SK-N-SH (cell line): Measurements from ENCODE around the gene DAGLA. TPM values are rescaled to one million over a fixed set of nuclear protein-coding genes. Genes with fewer than 3 reads are reported as not detected.

Experiments
- CTCF ChIA-PET: fragments of 300-600, 350-600 bp; formaldehyde crosslinking; extraction: SDS; loops from one replicate; lab custom pipeline; 2021; lab: Yijun Ruan, JAX
- POLR2A ChIA-PET: fragments of 350-600 bp; sonication (Branson Sonifier 250); formaldehyde crosslinking; extraction: SDS; loops from one replicate; lab custom pipeline; 2020; ENCODE audit warnings: antibody characterized with exemption, inconsistent platforms; lab: Yijun Ruan, JAX
- DNase-seq: peaks from one replicate; pipeline ENCODE4 v3.0.0; 2012
- H2AFZ ChIP-seq: fragments of 200-600 bp; sonication (generic); 2 replicates; pipeline ENCODE4 v1.8.1; 2016; ENCODE audit warnings: antibody characterized with exemption, mild to moderate bottlenecking, low read depth
- H3F3A ChIP-seq: fragments of 200-600 bp; sonication (generic); replicated peaks from 2 replicates; pipeline ENCODE3; 2016; ENCODE audit warnings: antibody characterized with exemption, mild to moderate bottlenecking; ENCODE audit not compliant: insufficient read depth
- H3K27ac ChIP-seq, 2 experiments: fragments of 200-500 bp in 1 of 2; fragments of 200-600 bp in 1 of 2; sonication (Bioruptor generic) in 1 of 2; sonication (generic), shearing (Covaris generic) in 1 of 2; 2 replicates each; pipeline versions ENCODE4 v1.5.1 to v1.6.1; 2014 to 2016; ENCODE audit warnings: low read depth in 2 of 2, inconsistent platforms in 1 of 2, low read length in 1 of 2, mild to moderate bottlenecking in 1 of 2, mixed read lengths in 1 of 2
- H3K27me3 ChIP-seq: fragments of 200-600 bp; sonication (generic), shearing (Covaris generic); 2 replicates; pipeline ENCODE4 v1.6.1; 2016; ENCODE audit warnings: mixed run types; ENCODE audit not compliant: insufficient read depth
- H3K36me3 ChIP-seq, 2 experiments: fragments of 200-500 bp in 1 of 2; fragments of 200-600 bp in 1 of 2; sonication (Bioruptor generic) in 1 of 2; sonication (generic) in 1 of 2; replicated peaks in 1 of 2; 2 replicates each; pipeline versions ENCODE3 to v1.5.1; 2014 to 2016; ENCODE audit warnings: low read length in 1 of 2, mild to moderate bottlenecking in 1 of 2; ENCODE audit not compliant: insufficient read depth in 2 of 2, control insufficient read depth in 1 of 2
- H3K4me1 ChIP-seq, 2 experiments: fragments of 200-500 bp in 1 of 2; fragments of 200-600 bp in 1 of 2; sonication (Bioruptor generic) in 1 of 2; sonication (generic), shearing (Covaris generic) in 1 of 2; 2 replicates each; pipeline versions ENCODE4 v1.5.1 to v1.6.1; 2014 to 2016; ENCODE audit warnings: low read depth in 1 of 2, low read length in 1 of 2, mixed run types in 1 of 2; ENCODE audit not compliant: insufficient read depth in 2 of 2, control insufficient read depth in 1 of 2
- H3K4me2 ChIP-seq: fragments of 200-600 bp; sonication (generic), shearing (Covaris generic); 2 replicates; pipeline ENCODE4 v1.6.1; 2017; ENCODE audit warnings: mixed run types
- H3K4me3 ChIP-seq, 2 experiments: fragments of 200-500 bp in 1 of 2; fragments of 200-600 bp in 1 of 2; sonication (Bioruptor generic) in 1 of 2; sonication (generic), shearing (Covaris generic) in 1 of 2; 2 replicates each; pipeline versions ENCODE4 v1.5.1 to v1.8.1; 2014 to 2016; ENCODE audit warnings: low read depth in 2 of 2, inconsistent platforms in 1 of 2, low read length in 1 of 2, mild to moderate bottlenecking in 1 of 2, mixed read lengths in 1 of 2, moderate library complexity in 1 of 2
- H3K79me2 ChIP-seq: fragments of 200-600 bp; sonication (generic); 2 replicates; pipeline ENCODE4 v1.8.1; 2017; ENCODE audit warnings: mild to moderate bottlenecking; ENCODE audit not compliant: insufficient read depth
- H3K9ac ChIP-seq: fragments of 200-600 bp; sonication (generic); 2 replicates; pipeline ENCODE4 v1.6.1; 2017; ENCODE audit warnings: mixed run types
- H3K9me2 ChIP-seq: fragments of 200-600 bp; sonication (generic); 2 replicates; pipeline ENCODE4 v1.6.1; 2017; ENCODE audit warnings: mixed run types
- H3K9me3 ChIP-seq: fragments of 200-600 bp; sonication (generic); 2 replicates; pipeline ENCODE4 v1.6.1; 2017; ENCODE audit warnings: mixed run types, mild to moderate bottlenecking, moderate library complexity
- H4K20me1 ChIP-seq: fragments of 200-600 bp; sonication (generic); 2 replicates; pipeline ENCODE4 v1.6.1; 2017; ENCODE audit warnings: mild to moderate bottlenecking, mixed run types; ENCODE audit not compliant: insufficient read depth
- CHD2 ChIP-seq: fragments of 150-350 bp; IDR thresholded peaks from 2 replicates; pipeline ENCODE4 v1.6.1; 2018; ENCODE audit warnings: low read length; ENCODE audit not compliant: partially characterized antibody
- EZH2phosphoT487 ChIP-seq: fragments of 200-600 bp; sonication (generic); IDR thresholded peaks from 2 replicates; pipeline ENCODE4 v1.6.1; 2017; ENCODE audit warnings: low read depth, mixed run types, mild to moderate bottlenecking, antibody characterized with exemption, moderate library complexity, borderline replicate concordance
- FOXJ3 ChIP-seq: sonication (generic); formaldehyde crosslinking; IDR thresholded peaks from 2 replicates; pipeline ENCODE4 v1.5.1; 2020; ENCODE audit warnings: mild to moderate bottlenecking, missing genetic modification reagents
- FOXM1 ChIP-seq: IDR thresholded peaks from 2 replicates; pipeline ENCODE4 v1.4.0; 2012; ENCODE audit warnings: low read depth, mild to moderate bottlenecking
- GATA2 ChIP-seq: sonication (generic); formaldehyde crosslinking; IDR thresholded peaks from 2 replicates; pipeline ENCODE4 v1.5.0; 2020; ENCODE audit warnings: mild to moderate bottlenecking, missing genetic modification reagents
- MXI1 ChIP-seq: IDR thresholded peaks from 2 replicates; pipeline ENCODE4 v1.6.1; 2012; ENCODE audit warnings: mild to moderate bottlenecking, low read depth, low read length, improper control_type of control experiment
- POLR2AphosphoS5 ChIP-seq: IDR thresholded peaks from 2 replicates; pipeline ENCODE4 v1.6.1; 2012; ENCODE audit warnings: low read depth, low read length
- TEAD4 ChIP-seq: IDR thresholded peaks from 2 replicates; pipeline ENCODE4 v1.4.0; 2012; ENCODE audit warnings: mild to moderate bottlenecking, borderline replicate concordance; ENCODE audit not compliant: insufficient read depth
- YY1 ChIP-seq: IDR thresholded peaks from 2 replicates; pipeline ENCODE4 v1.4.0; 2012; ENCODE audit warnings: low read depth, mild to moderate bottlenecking
- WGBS: methylation state at CpG from one replicate; pipeline ENCODE4 v1.1.6; 2017; ENCODE audit warnings: low lambda C conversion rate; 5-methylcytosine and 5-hydroxymethylcytosine counted together
- polyA plus RNA-seq, 3 experiments: library from polyadenylated mRNA; depleted of rRNA; stranded (reverse); fragments of >200 nt; gene quantifications; 2 replicates each; pipeline ENCODE4 v1.2.3, GENCODE V29; 2012
- TF ChIP-seq, protein P1 (sequence below): IDR thresholded peaks from 2 replicates; pipeline ENCODE4 v1.4.0; 2012; ENCODE audit warnings: low read depth, borderline replicate concordance
- TF ChIP-seq, protein P2 (sequence below): IDR thresholded peaks from 2 replicates; pipeline ENCODE4 v1.4.0; 2012; ENCODE audit warnings: low read depth

The DAGLA gene
- polyA plus RNA-seq, 1 of the 3 experiments (the other 2 are of a cell fraction): 3.3 TPM

DNA sequence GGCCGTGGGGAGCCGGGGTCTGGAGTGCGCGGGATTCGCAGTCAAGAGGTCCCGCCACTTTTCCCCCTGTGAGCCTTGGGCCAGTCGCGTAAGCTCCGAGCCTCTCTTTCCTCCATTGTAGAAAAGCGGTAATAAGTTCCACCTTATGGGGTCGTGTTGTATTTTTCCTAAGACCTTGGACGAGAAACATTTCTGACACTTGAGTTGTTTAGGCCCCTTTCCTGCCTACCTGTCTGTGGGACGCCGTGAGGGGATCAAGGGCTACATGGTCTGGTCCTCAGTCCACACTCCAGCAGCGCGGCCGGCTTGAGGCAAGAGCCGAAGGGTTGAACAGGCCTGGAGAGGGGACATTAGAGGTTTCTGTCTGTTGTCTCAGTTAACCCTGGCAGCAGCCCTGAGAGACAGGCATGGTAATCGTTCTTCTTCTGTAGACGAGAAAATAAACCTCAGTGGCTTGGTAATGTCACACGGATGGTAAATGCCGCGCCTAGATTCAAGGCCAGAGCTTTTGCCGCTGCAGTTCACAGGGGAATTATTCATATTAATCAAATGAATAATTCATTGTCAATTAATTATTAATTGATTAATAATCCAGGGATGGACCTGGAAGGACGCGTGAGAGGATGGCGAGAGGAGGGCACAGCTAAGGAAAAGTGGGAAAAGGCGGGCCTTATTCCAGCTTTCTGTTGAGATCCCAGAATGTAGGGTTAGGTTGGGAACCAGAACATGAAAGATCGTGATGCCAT, 113.1 kb downstream of the DAGLA start:
- peak; percentile 55 for DNase-seq
- Histone ChIP-seq H4K20me1 (no peaks in the 10 kb centered on the region; the same call in 1 of the 2 replicates), H3K9me2 (no peaks in the 10 kb centered on the region), H3K4me2 (peak overlapping the region; percentile 91), H3K4me1 (peaks cover 5 to 19% of the 10 kb centered on the region in 2 experiments; a peak in 3 of 4 replicates), H2AFZ (peak overlapping the region; percentile 85), H3K27ac (peak overlapping the region; percentile 99 to 100), H3K27me3 (no peaks in the 10 kb centered on the region), H3K36me3 (peaks cover 23 to 38% of the 10 kb centered on the region in 2 experiments), H3K9ac (peak overlapping the region; percentile 99), H3K9me3 (no peaks in the 10 kb centered on the region), H3K4me3 (peak overlapping the region; percentile 95 to 98), H3K79me2 (peaks cover 84% of the 10 kb centered on the region), H3F3A (peaks cover 18% of the 10 kb centered on the region)
- WGBS: 3% methylated on average over 29 of the region's 29 CpGs
- ChIA-PET CTCF (interaction anchor here (1.0 to 12.0 kb wide), 11 partner anchors 10 to 315 kb away, joined by 3 to 285 read pairs (median 4); partner anchors contain the start of genes FADS1 and MYRF), POLR2A (interaction anchor here (0.7 to 2.3 kb wide), 12 partner anchors 10 to 431 kb away, joined by 3 to 47 read pairs (median 4); partner anchors contain the start of genes FADS1, FADS2 and TMEM138)
- TF ChIP-seq YY1 (no peak), MXI1 (peak; percentile 6; the same call in 1 of the 2 replicates), CHD2 (no peak), FOXM1 (no peak), POLR2AphosphoS5 (no peak)
- TF ChIP-seq, protein P1, sequence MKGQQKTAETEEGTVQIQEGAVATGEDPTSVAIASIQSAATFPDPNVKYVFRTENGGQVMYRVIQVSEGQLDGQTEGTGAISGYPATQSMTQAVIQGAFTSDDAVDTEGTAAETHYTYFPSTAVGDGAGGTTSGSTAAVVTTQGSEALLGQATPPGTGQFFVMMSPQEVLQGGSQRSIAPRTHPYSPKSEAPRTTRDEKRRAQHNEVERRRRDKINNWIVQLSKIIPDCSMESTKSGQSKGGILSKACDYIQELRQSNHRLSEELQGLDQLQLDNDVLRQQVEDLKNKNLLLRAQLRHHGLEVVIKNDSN: no peak
- TF ChIP-seq, all 33 proteins: peak for 1

DNA sequence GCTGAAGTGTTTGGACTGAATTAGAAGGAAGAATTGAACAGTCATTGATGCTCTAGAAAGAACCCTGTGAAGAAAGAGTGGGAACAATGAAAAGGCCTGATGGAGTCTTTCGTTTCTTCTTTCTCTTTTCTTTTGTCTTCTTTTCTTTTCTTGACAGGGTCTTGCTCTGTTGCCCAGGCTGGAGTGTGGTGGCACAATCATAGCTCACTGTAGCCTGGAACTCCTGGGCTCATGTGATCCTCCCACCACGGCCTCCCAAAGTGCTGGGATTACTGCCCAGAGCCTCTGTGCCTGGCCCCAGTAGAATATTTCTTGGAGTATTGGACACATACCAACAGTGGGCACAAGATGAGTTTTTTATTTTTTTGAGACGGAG, 113.6 kb downstream of the DAGLA start:
- ChIA-PET POLR2A (interaction anchor here (1.4 kb wide), 1 partner anchor 77 kb away, joined by 4 read pairs; no protein-coding TSS in a partner anchor), CTCF (interaction anchor here (0.8 to 12.0 kb wide), 9 partner anchors 17 to 314 kb away, joined by 3 to 285 read pairs (median 4); partner anchors contain the start of gene FADS1)
- Histone ChIP-seq H3K9me3 (no peaks in the 10 kb centered on the region), H3K27me3 (no peaks in the 10 kb centered on the region), H3K27ac (peak overlapping the region in 1 of 2 experiments; percentile 99; a peak in 2 of 4 replicates), H2AFZ (no peak overlapping the region), H3K79me2 (peaks cover 90% of the 10 kb centered on the region), H3K9ac (peak overlapping the region; percentile 99), H3K4me2 (peak overlapping the region; percentile 91), H3K4me1 (peaks cover 5 to 19% of the 10 kb centered on the region in 2 experiments; a peak in 3 of 4 replicates), H3K9me2 (no peaks in the 10 kb centered on the region), H4K20me1 (no peaks in the 10 kb centered on the region; the same call in 1 of the 2 replicates), H3F3A (peaks cover 15% of the 10 kb centered on the region), H3K36me3 (peaks cover 18 to 32% of the 10 kb centered on the region in 2 experiments), H3K4me3 (peak overlapping the region; percentile 95 to 98)
- DNase-seq: no peak
- TF ChIP-seq, protein P2, sequence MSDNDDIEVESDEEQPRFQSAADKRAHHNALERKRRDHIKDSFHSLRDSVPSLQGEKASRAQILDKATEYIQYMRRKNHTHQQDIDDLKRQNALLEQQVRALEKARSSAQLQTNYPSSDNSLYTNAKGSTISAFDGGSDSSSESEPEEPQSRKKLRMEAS: no peak
- no peak for TF ChIP-seq EZH2phosphoT487
- TF ChIP-seq FOXJ3: no peak
- no peak for TF ChIP-seq TEAD4
- no peak for TF ChIP-seq GATA2
- WGBS: 44% methylated on average over 3 of the region's 3 CpGs
